ENCODE measurements around the gene ECT2.
"Not testable (repeated sequence)": the region's sequence is repeated elsewhere in the genome, so short reads cannot be mapped to it uniquely, and the experiment has no call there.

The ECT2 gene, protein sequence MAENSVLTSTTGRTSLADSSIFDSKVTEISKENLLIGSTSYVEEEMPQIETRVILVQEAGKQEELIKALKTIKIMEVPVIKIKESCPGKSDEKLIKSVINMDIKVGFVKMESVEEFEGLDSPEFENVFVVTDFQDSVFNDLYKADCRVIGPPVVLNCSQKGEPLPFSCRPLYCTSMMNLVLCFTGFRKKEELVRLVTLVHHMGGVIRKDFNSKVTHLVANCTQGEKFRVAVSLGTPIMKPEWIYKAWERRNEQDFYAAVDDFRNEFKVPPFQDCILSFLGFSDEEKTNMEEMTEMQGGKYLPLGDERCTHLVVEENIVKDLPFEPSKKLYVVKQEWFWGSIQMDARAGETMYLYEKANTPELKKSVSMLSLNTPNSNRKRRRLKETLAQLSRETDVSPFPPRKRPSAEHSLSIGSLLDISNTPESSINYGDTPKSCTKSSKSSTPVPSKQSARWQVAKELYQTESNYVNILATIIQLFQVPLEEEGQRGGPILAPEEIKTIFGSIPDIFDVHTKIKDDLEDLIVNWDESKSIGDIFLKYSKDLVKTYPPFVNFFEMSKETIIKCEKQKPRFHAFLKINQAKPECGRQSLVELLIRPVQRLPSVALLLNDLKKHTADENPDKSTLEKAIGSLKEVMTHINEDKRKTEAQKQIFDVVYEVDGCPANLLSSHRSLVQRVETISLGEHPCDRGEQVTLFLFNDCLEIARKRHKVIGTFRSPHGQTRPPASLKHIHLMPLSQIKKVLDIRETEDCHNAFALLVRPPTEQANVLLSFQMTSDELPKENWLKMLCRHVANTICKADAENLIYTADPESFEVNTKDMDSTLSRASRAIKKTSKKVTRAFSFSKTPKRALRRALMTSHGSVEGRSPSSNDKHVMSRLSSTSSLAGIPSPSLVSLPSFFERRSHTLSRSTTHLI

DNA sequence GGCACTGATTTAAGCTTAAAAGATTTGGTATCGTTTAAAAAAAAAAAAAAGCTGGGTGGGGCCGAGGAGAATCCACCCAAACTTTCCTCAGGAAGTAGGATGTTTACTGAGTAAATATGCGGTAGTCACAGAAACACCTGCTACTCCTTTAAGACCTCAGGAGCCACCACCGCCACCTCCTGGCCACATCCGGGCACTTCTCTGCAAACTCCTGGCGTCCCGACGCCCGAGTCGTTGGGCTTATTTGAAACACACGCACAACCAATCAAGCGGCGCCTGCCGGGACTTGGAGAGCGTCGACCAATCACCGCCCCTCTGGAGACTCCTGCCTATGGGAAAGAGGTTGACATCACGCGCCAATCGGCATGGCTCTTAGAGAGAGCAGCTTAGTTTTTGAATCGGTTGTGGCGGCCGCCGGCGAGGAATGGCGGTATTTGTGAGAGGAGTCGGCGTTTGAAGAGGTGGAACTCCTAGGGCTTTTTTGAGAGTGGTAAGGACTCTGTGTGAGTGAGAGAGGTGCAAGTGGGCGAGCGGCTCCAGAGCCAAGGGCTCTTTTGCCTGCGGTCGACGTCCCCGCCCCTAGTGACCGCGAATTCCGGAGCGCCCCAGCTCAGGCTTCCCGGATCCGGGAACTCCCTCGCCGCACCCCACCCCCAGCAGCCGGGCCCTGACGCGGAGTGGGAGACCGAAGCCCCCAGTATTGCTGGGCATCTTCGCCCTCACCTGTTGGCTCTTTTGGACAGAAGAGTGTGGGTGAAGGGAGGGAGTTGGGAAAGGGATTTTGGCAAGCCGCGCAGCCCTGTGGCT is at the start of gene ECT2:
ECT2 (plus strand) TSS at position 359 of the 807 bp plus-strand sequence. CDS start 3,805 bp downstream, outside the sequence.
- DNase-seq (ENCODE audit: low read depth in 4 of 4, low spot score in 1 of 4): peak; percentile 83 to 95 (median 90)

GRCh38 chr3:172700936-172701455 is 49.5 kb upstream of the ECT2 start:
- no peak for DNase-seq (ENCODE audit: low read depth in 4 of 4, low spot score in 1 of 4)

- no peak for DNase-seq (ENCODE audit: low read depth in 4 of 4, low spot score in 1 of 4)
Measured at GRCh38 chr3:172701751-172702150, 48.8 kb upstream of the ECT2 start.

GRCh38 chr3:172702256-172702655 is 48.3 kb upstream of the ECT2 start:
- no peak for DNase-seq (ENCODE audit: low read depth in 4 of 4, low spot score in 1 of 4)

DNA sequence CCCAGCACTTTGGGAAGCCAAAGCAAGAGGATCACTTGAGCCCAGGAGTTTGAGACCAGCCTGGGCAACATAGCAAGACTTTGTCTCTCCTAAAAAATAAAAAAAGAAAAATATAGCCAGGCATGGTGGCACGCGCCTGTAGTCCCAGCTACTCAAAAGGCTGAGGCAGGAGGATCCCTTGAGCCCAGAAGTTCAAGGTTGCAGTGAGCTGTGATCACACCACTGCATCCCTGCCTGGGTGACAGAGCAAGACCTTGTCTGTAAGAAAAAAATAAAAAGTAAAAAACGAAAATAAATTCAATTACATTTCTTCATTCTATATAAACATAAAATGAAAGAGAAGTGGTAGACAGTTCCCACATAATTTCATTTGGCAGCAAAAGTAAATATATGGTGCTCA is 47.8 kb upstream of the ECT2 start:
- DNase-seq (ENCODE audit: low read depth in 4 of 4, low spot score in 1 of 4): not testable (repeated sequence)

GRCh38 chr3:172704001-172704400 is 46.5 kb upstream of the ECT2 start:
- no peak for DNase-seq (ENCODE audit: low read depth in 4 of 4, low spot score in 1 of 4)

DNA sequence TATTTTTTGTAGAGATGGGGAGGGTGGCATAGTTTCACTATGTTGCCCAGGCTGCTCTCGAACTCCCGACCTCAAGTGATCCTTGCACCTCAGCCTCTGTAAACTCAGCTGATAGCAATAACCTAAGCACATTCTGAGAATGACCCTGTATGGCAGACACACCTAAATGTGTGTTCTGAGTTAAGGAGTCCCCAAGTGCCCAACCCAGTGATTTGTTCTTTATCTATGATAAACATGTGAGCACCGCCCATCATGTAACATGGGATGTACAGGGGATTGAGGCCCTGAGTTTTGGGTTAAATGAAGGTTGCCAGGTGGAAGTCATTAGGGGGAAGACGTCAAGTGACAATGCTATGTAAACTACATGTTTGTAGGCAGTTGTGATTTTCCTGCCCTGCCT is 45.4 kb upstream of the ECT2 start:
- DNase-seq (ENCODE audit: low read depth in 4 of 4, low spot score in 1 of 4): no peak

- no peak for DNase-seq (ENCODE audit: low read depth in 4 of 4, low spot score in 1 of 4)
Measured at GRCh38 chr3:172707030-172707429, 43.5 kb upstream of the ECT2 start.

- DNase-seq (ENCODE audit: low read depth in 4 of 4, low spot score in 1 of 4): no peak
Measured at GRCh38 chr3:172707967-172708366, 42.6 kb upstream of the ECT2 start.

DNA sequence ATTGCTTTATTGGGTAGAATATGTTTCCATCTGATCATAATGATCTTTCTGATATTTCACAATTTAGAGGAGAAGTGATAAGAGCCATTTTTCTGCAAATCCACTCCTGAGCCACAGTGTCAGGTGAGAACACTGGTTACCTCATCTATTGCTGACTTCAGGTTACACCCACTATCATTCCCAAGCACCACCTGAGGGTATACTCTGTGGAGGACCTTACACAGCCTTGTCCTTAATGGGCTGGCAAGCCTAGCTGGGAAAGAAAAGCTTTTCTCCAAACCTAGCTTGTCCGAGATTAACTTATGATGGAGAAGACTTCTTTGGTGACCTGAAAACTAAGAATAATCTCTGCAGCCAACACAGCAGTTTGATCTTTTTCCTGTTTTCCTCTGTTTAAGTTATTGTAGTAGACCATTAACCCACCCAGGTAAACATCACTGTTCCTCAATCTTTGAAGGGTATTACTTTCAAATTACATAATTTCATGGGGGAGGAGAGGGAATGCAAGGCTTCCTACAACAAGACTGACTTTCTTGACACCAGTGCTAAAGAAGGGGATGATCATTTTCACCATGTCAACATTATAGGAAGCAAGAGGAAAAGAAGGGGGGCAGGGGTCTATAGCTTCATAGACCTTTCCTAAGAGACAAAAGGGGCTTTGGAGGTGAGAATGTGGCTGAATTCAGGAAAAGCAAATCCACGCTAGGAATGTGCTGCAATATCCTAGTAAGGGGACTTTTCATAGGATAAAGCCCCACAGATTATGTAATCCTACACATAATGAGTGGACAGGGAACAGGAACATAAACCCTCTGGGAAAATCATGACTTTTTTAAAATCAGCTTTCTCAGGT is 41.4 kb upstream of the ECT2 start:
- no peak for DNase-seq (ENCODE audit: low read depth in 4 of 4, low spot score in 1 of 4)

DNA sequence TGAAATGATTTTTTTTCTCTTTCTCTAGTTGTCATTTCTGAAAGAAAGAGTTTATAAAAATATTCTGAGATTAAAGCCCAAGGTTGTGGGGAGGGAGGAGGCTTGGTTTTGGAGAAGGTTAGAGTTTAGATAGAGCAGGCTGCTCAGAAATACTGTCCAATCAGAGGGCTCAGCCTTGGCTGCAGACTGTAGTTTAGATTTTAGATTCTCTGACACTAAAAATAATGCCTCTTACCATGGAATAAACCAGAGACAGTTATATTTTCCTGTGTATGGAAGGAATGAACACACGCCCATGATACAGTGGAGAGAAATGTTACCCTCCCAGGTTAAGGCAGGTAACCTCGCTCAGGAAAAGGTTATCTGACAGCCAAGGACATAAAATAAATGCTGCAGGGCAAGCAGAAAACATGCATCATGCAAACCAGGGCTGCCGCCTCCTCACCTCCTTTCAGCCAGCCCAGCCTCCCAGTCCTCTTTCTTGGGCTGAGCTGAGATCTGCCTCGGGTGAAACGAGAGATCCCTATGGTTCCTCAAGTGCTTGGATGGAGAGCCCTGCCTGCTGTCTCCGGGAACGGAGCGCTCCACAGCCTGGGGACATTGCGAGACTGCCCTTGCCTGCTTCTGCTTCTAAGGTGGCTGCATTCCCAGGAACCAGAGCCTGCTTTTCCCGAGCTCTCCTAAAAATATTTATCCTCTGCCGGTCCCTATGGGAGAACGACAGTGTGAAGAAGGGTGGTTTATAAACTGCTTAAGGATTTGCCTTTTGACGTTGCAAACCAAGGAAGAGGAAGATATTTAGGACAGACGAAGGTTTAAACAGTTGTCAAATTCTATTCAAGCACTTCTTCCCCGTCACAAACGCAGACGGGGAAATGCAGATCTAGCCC is 40.5 kb upstream of the ECT2 start:
- peak in 2 of 4 experiments; percentile 2 to 3 for DNase-seq (ENCODE audit: low read depth in 4 of 4, low spot score in 1 of 4)

DNA sequence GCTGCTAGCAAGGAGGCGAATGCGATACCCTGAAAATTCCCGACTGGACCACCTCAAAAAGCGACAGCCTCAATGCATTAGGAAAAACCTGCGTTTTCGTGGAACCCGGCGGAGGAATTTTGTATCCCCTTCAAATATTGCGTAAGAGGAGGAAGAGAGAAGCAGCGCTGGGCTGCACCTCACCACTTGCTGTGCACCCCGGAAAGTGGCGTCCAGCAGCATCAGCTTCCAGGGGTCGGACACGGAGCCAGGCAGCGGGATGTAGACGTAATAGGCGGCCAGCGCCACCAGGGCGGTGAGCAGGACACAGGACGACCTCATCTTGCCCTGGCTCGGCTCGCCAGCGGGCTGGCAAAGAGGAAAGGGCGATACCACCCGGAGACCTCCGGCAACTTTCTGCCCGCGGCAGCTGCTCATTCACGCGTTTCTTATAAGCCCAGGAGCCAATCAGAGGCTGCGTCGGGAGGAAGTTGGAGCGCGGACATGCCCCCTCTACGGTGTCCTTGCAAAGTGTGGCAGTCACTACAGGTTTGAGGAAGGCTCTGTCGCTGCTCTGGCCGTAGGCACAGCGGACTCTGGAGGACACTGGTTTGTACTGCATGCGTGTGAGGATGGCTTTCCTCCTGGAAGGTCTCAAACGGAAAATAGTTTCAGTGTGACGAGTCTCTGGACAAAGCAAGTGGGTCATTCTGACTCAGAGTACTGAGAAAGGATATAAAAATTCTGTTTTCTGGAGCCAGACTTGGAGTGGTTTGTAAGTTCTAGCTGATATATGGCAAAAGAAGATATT is 39.7 kb upstream of the ECT2 start, which contains the start of gene NCEH1:
NCEH1 (minus strand) TSS at position 404 of the 790 bp plus-strand sequence; CDS start at position 321, 83 bp downstream.
- peak; percentile 30 to 71 (median 43) for DNase-seq (ENCODE audit: low read depth in 4 of 4, low spot score in 1 of 4)

- DNase-seq (ENCODE audit: low read depth in 4 of 4, low spot score in 1 of 4): no peak
Measured at GRCh38 chr3:172711454-172711795, 39.1 kb upstream of the ECT2 start.

GRCh38 chr3:172713316-172713715 is 37.2 kb upstream of the ECT2 start:
- no peak for DNase-seq (ENCODE audit: low read depth in 4 of 4, low spot score in 1 of 4)

DNA sequence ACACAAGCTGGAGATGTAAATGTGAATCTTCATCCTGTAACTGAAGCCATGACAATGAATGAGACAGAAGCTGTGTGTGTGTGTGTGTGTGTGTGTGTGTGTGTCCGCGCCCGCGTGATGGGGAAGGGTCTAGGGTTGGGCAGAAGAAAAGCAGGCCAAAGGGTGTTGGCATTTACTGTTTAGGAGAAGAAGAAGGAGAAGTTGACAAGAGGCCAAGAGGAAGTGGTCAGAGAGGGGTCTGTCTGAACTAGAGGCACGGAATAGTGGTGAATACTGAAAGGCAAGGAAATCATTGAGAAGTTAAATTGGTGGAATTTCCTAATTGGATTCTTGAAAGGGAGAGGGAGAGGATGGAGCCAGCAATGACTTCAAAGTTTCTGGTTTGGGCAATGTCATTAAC is 34.0 kb upstream of the ECT2 start:
- no peak for DNase-seq (ENCODE audit: low read depth in 4 of 4, low spot score in 1 of 4)

DNA sequence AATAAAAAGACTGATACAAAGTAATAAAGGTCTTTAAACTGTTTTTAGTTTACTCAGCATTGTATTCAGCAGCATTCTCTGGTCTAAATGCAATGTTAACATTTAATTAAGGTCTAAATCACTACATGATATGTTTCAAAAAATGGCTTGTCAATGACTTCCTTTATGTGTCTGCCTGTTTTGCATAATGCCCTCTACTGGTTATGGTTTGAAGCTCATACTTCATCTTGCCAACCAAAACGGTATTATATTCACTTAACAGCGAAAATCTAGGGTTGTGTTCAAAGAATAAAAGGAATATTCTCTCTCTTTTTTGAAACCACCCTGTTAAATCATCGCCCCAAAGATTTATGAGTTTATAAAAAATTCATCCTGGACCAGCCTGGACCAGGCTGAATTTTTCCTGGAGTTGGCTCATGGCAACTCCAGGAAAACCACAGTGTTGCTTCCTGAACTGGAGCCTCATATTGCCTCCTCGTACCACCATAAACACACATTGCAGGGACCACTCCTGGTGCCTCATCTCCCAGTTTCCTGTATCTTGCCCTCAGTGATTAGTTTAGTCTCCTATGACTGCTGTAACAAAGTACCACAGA is 32.9 kb upstream of the ECT2 start:
- DNase-seq (ENCODE audit: low read depth in 4 of 4, low spot score in 1 of 4): no peak

DNA sequence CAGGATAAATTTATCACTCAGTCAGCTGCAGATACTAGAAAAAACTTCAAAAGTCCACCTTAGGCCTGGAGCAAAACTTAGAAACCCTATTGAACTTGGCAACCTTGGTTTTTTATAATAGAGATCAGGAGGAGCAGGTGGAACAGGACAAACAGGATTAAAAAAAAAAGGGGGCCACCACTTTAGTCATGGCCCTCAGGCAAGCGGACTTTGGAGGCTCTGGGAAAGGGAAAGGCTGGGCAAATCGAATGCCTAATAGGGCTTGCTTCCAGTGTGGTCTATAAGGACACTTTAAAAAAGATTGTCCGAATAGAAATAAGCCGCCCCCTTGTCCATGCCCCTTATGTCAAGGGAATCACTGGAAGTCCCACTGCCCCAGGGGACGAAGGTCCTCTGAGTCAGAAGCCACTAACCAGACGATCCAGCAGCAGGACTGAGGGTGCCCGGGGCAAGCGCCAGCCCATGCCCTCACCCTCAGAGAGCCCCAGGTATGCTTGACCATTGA is 27.9 kb upstream of the ECT2 start:
- not testable (repeated sequence) for DNase-seq (ENCODE audit: low read depth in 4 of 4, low spot score in 1 of 4)

GRCh38 chr3:172726380-172726779 is 24.1 kb upstream of the ECT2 start:
- DNase-seq (ENCODE audit: low read depth in 4 of 4, low spot score in 1 of 4): no peak

Measured in stimulated activated CD4-positive, alpha-beta T cell treated with anti-CD3 and anti-CD28 coated beads, Interleukin-1b, Interleukin-23, amount 100 ng/mL, for 24 hours (primary cell).